Right lobe of liver (tissue), 6 donors: ENCODE measurements around the gene PPM1L. TPM values are rescaled to one million over a fixed set of nuclear protein-coding genes. Genes with fewer than 3 reads are reported as not detected.

Experiments used
- ATAC-seq, 4 donors: fragments of 200-7000 bp; cut with Tn5 transposase; one replicate each; pipeline ENCODE4 v1.9.1; 2020; ENCODE audit warnings: mild to moderate bottlenecking in 4 of 4, moderate library complexity in 4 of 4
- DNase-seq, 3 donors: peaks; one replicate each; pipeline ENCODE4 v3.0.0-alpha.2; 2020
- H3K27ac ChIP-seq, 3 donors: fragments of 200-600 bp; one replicate each; pipeline ENCODE4 v1.8.0; 2022
- H3K27me3 ChIP-seq, 2 donors: fragments of 200-600 bp; one replicate each; pipeline ENCODE4 v1.8.0; 2022
- H3K36me3 ChIP-seq, 4 donors: fragments of 200-600 bp; sonication (generic) in 1 of 4; one replicate each; pipeline versions ENCODE4 v1.5.1 to v1.8.0; 2017 to 2022; ENCODE audit warnings: control low read depth in 1 of 4
- H3K4me1 ChIP-seq, 4 donors: fragments of 200-600 bp; sonication (generic) in 1 of 4; one replicate each; pipeline versions ENCODE4 v1.5.1 to v1.8.0; 2017 to 2022; ENCODE audit warnings: control low read depth in 1 of 4
- H3K4me3 ChIP-seq, 3 donors: fragments of 200-600 bp; one replicate each; pipeline ENCODE4 v1.8.0; 2022
- H3K9me3 ChIP-seq, 4 donors: fragments of 200-600 bp; sonication (generic) in 1 of 4; one replicate each; pipeline versions ENCODE4 v1.5.1 to v1.8.0; 2017 to 2022; ENCODE audit warnings: control low read depth in 1 of 4
- CTCF ChIP-seq, 4 donors: fragments of 200-600 bp in 3 of 4; fragments of 450-650 bp in 1 of 4; IDR thresholded peaks; one replicate each; pipeline versions ENCODE4 v1.5.1 to v1.8.0; 2016 to 2022; ENCODE audit warnings: antibody characterized with exemption in 4 of 4, mild to moderate bottlenecking in 2 of 4
- POLR2A ChIP-seq: fragments of 450-650 bp; IDR thresholded peaks from one replicate; pipeline ENCODE4 v1.6.1; 2017; ENCODE audit warnings: antibody characterized with exemption, mild to moderate bottlenecking
- WGBS: methylation state at CpG from one replicate; pipeline ENCODE4 v1.1.6; 2018; ENCODE audit warnings: low coverage, low lambda C conversion rate; ENCODE audit not compliant: insufficient coverage; ENCODE audit errors: missing lambda C conversion rate; 5-methylcytosine and 5-hydroxymethylcytosine counted together
- intact Hi-C, 2 donors: fragments of 100-400 bp; cut with DNase I; formaldehyde crosslinking; loops; one replicate each; pipeline versions ENCODE4 v1.11.2 to v1.14.1; 2022
- total RNA-seq, 6 experiments: library from RNA; depleted of rRNA in 2 of 6; stranded (reverse); fragments of >200 nt in 2 of 6; fragmentation: NEBNext Ultra II Directional in 3 of 6; extraction: Animal tissue kit (Norgen Biotek cat#: 25700) in 3 of 6; gene quantifications; one replicate each; pipeline versions ENCODE4 v1.1.0 to v1.2.4, GENCODE V29; 2016 to 2023
- donor health status: DM: no; HTN: yes; CAD: no.
- donor health status: DM: no; HTN: no; CAD: no.
- donor health status: DM: no; HTN: no; CAD: no.
- donor health status: DM: no; HTN: yes; CAD: no.
- donor health status: DM: no; HTN: yes; CAD: no.

PPM1L gene
- total RNA-seq, 6 experiments from 2014 or later = 6.9 to 25.4 (median 14.7) TPM

- WGBS = 52% methylated on average over 2 of the region's 2 CpGs
- Histone ChIP-seq H3K27me3 (no peaks in the 10 kb centered on the region), H3K9me3 (no peaks in the 10 kb centered on the region), H3K4me1 (no peaks in the 10 kb centered on the region), H3K4me3 (no peak overlapping the region), H3K27ac (no peak overlapping the region), H3K36me3 (no peaks in the 10 kb centered on the region)
- intact Hi-C loops = no loop called here
- TF ChIP-seq POLR2A = no peak
- peak in 3 of 4 donors; percentile 4 to 13 (median 8) for TF ChIP-seq CTCF (IDR thresholded peaks at IDR 0.05)
- DNase-seq = peak in 1 of 3 donors; percentile 29
- peak; percentile 66 to 74 (median 73) for ATAC-seq
These were observed 173.6 kb downstream of the PPM1L start for GRCh38 chr3:160929595-160929994.

- intact Hi-C loops = no loop called here
- ATAC-seq = no peak
- H3K27ac ChIP-seq = no peak overlapping the region
- H3K27me3 ChIP-seq = no peaks in the 10 kb centered on the region
- no peaks in the 10 kb centered on the region for H3K9me3 ChIP-seq
- TF ChIP-seq POLR2A = no peak
- no peak for TF ChIP-seq CTCF (IDR thresholded peaks at IDR 0.05)
- no peak overlapping the region for H3K4me3 ChIP-seq
- no peak for DNase-seq
- no peaks in the 10 kb centered on the region for H3K36me3 ChIP-seq
- H3K4me1 ChIP-seq = peaks cover 0 to 11% (median 0%) of the 10 kb centered on the region in 4 donors
These were observed 175.4 kb downstream of the PPM1L start for GRCh38 chr3:160931474-160931873.

GRCh38 chr3:160935413-160936095 lies 179.5 kb downstream of the PPM1L start:
- H3K36me3 ChIP-seq = no peaks in the 10 kb centered on the region
- no peaks in the 10 kb centered on the region for H3K9me3 ChIP-seq
- DNase-seq (peak; percentile 24 to 60 (median 55)), ATAC-seq (peak; percentile 95 to 100 (median 98))
- H3K27ac ChIP-seq = peak overlapping the region in 2 of 3 donors; percentile 24 to 77
- intact Hi-C loops = no loop called here
- 42% methylated on average over 6 of the region's 6 CpGs for whole genome bisulfite sequencing
- H3K27me3 ChIP-seq = no peaks in the 10 kb centered on the region
- H3K4me1 ChIP-seq = peaks cover 0 to 14% (median 0%) of the 10 kb centered on the region in 4 donors
- no peak for TF ChIP-seq POLR2A
- no peak for TF ChIP-seq CTCF (IDR thresholded peaks at IDR 0.05)
- no peak overlapping the region for H3K4me3 ChIP-seq

GRCh38 chr3:160941885-160942494 lies 186.0 kb downstream of the PPM1L start:
- intact Hi-C loops = loop anchor here in 1 of 2 donors (10.0 kb wide), 1 partner anchor 237 kb away; no protein-coding TSS in a partner anchor
- ATAC-seq = peak; percentile 95 to 99 (median 97)
- no peaks in the 10 kb centered on the region for H3K36me3 ChIP-seq
- 24% methylated on average over 5 of the region's 5 CpGs for WGBS
- no peaks in the 10 kb centered on the region for H3K27me3 ChIP-seq
- H3K4me1 ChIP-seq = peaks cover 0 to 12% (median 5%) of the 10 kb centered on the region in 4 donors
- peak in 1 of 3 donors; percentile 69 for DNase-seq
- TF ChIP-seq CTCF (IDR thresholded peaks at IDR 0.05) = peak; percentile 85 to 93 (median 87)
- no peak for TF ChIP-seq POLR2A
- H3K4me3 ChIP-seq = no peak overlapping the region
- no peaks in the 10 kb centered on the region for H3K9me3 ChIP-seq
- H3K27ac ChIP-seq = peak overlapping the region in 2 of 3 donors; percentile 38 to 68
